ENCODE measurements around the gene PRKCE. TPM values are rescaled to one million over a fixed set of nuclear protein-coding genes. Genes with fewer than 3 reads are reported as not detected.

The PRKCE gene
- total RNA-seq, 1 experiment from 2014 or later, result 5.3 TPM

- DNase-seq (ENCODE audit: low read depth), result no peak
- in situ Hi-C loops (cut with HindIII; ENCODE audit: low pct_unique_long_range_greater_than_20kb, low sequenced_read_pairs), result no loop called here
Observed at GRCh38 chr2:45826460-45826859, 175.0 kb downstream of the PRKCE start.

GRCh38 chr2:45826884-45827635 lies 175.6 kb downstream of the PRKCE start:
- in situ Hi-C loops (cut with HindIII; ENCODE audit: low pct_unique_long_range_greater_than_20kb, low sequenced_read_pairs), result no loop called here
- no peak for DNase-seq (ENCODE audit: low read depth)

- in situ Hi-C loops (cut with HindIII; ENCODE audit: low pct_unique_long_range_greater_than_20kb, low sequenced_read_pairs), result no loop called here
- DNase-seq (ENCODE audit: low read depth), result no peak
Observed at GRCh38 chr2:45830322-45830721, 178.8 kb downstream of the PRKCE start.

GRCh38 chr2:45833301-45833967 lies 182.0 kb downstream of the PRKCE start:
- DNase-seq (ENCODE audit: low read depth), result no peak
- in situ Hi-C loops (cut with HindIII; ENCODE audit: low pct_unique_long_range_greater_than_20kb, low sequenced_read_pairs), result no loop called here

GRCh38 chr2:45833968-45834344 lies 182.5 kb downstream of the PRKCE start:
- in situ Hi-C loops (cut with HindIII; ENCODE audit: low pct_unique_long_range_greater_than_20kb, low sequenced_read_pairs), result no loop called here

GRCh38 chr2:45834372-45834771 lies 182.9 kb downstream of the PRKCE start:
- no peak for DNase-seq (ENCODE audit: low read depth)
- in situ Hi-C loops (cut with HindIII; ENCODE audit: low pct_unique_long_range_greater_than_20kb, low sequenced_read_pairs), result no loop called here

More at GRCh38 chr2:45833968-45834344, 182.5 kb downstream of the PRKCE start:
- no peak for DNase-seq (ENCODE audit: low read depth)

DNA sequence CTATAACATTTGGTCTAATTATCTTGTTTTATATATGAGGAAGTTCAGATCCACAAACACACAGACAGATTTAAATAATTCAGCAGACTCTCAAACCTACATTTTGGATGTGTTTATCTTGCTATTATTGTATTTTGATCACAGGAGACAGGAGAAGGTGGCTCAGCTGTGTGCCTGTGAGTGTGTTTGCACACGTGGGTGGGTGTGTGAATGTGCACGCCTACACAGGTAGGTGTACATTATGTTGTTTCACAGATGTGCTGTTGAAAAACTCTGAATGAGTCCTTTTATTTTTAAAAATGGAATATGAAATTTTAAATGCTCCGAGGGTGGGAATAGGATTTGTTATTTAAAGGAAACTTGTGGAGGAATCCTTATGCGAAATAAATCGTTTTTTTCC lies 183.4 kb downstream of the PRKCE start:
- in situ Hi-C loops (cut with HindIII; ENCODE audit: low pct_unique_long_range_greater_than_20kb, low sequenced_read_pairs), result no loop called here
- no peak for DNase-seq (ENCODE audit: low read depth)

GRCh38 chr2:45836316-45836715 lies 184.8 kb downstream of the PRKCE start:
- no peak for DNase-seq (ENCODE audit: low read depth)
- in situ Hi-C loops (cut with HindIII; ENCODE audit: low pct_unique_long_range_greater_than_20kb, low sequenced_read_pairs), result no loop called here

DNA sequence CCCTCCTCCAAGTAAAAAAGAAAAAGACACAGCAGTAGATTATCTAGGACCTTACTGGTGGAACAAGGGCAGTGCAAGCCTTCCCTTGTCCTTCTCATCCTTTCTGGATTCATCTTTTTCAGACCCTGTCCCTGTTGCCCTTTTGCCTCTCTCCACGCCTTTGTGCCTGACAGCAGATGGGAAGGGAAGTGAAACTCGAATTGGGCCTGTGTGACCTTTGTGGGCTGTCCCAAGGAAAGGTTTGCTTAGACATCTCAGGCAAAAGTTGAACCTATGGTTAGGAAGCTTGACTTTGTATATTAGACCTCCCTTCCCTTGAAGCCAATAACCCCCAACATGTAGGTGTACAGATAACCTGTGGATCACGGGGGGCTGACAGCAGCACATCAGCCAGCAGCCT lies 185.3 kb downstream of the PRKCE start:
- no peak for DNase-seq (ENCODE audit: low read depth)
- in situ Hi-C loops (cut with HindIII; ENCODE audit: low pct_unique_long_range_greater_than_20kb, low sequenced_read_pairs), result no loop called here

DNA sequence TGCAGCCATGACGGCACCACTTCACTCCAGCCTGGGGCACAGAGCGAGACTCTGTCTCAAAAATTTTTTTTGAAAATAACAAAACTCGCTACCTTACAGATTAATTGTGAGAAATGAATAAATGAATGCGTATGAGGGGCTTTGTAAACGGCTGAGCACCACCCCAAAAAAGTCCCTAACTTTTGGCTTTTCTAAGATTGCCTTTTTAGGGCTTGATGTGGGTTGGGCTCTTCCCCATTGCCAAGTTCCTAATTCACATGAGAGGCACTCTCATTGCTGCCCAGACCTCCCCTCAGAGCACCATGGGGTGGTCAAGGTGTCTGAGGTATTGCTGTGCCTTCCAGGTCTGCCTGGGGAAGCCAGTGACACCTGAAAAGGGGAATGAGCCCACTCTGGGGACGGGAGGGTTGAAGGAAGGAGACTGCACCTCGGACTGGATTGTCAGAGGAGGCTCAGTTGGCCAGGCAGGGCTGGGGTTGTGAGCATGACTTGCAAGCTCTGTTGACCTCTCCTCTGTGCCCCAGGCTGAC lies 186.4 kb downstream of the PRKCE start:
- DNase-seq (ENCODE audit: low read depth), result no peak
- in situ Hi-C loops (cut with HindIII; ENCODE audit: low pct_unique_long_range_greater_than_20kb, low sequenced_read_pairs), result no loop called here

DNA sequence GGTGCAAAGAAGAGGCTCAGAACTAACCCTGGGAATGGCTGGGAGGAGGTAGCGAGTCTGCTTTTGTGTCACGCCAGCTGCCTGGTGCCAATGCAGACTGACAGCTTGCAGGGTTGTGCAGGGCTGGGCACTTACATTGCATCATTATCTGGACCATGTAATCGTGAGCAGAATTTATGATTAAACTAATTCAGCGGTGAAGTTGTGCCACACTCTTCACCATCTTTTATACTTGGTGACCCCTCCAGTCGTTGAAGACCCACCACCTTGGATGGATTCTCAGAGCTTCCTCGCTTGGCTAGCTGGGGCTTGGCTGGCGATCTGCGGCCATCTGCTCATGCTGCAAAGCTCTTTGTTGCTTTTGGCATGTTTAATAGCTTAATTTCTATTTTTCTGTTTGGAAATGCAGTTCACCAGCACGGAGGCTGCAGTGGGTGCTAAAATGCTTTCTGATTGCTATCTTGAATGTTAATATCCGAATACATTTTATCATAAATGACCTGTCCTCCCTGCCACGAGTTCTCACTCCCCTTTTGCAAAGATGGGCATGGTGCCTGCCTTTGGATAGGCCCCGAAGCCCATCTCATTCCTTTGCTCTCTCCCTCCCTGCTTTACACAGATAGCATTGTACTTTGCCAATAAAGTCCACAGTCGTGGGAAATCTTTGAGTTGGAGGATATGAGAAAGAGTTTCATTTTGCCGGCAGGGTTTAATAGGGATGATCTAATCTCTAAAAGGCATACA lies 188.2 kb downstream of the PRKCE start:
- in situ Hi-C loops (cut with HindIII; ENCODE audit: low pct_unique_long_range_greater_than_20kb, low sequenced_read_pairs), result no loop called here
- no peak for DNase-seq (ENCODE audit: low read depth)

DNA sequence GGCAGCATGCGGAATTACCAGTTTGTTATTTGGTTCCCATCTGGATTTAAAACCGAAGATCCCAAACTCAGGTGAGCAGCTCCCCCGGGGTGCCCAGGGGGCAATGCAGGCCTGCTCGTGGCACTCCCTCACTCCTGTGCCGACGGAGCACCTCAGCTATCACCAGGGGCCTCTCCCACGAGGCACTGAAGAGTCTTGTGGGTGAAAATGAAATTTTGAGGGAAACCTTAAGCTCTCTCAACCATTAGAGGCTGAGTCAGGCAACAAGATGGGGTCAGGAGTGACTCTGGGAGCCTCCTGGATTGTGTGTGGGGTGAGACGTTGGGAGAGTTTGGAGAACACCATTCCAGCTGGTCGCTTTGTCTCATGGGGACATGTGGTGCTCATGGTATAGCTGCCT lies 189.0 kb downstream of the PRKCE start:
- in situ Hi-C loops (cut with HindIII; ENCODE audit: low pct_unique_long_range_greater_than_20kb, low sequenced_read_pairs), result no loop called here
- no peak for DNase-seq (ENCODE audit: low read depth)

DNA sequence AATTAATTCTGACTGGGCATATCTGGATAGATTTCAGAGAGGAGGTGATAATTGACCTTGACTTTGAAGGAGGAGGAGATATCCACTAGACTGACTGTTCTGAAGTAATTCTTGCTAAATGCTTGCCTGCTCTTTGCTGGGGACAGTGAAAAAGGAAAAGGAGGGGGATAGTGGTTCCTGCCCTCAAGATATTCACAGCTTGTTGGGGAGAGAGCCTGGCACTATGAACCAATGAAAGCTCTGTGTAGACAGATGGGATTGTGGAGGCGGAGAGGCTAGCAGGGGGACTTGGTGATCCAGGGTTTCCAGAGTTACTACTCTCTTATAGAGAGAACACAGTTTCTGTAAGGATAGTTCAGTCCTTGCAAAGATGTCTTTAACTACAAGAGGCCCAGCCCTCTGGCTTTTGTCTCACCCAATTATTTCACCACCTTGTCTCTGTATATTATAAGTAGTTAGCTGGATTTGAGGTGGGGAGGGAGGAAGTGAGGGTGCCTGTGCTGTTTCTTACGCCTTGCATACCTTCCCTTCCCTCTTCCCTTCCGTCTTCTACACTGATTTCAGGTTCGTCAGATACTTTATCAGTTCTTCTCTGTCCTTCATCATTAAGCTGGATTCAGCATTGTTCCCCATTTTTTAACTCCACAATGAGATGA lies 190.4 kb downstream of the PRKCE start:
- in situ Hi-C loops (cut with HindIII; ENCODE audit: low pct_unique_long_range_greater_than_20kb, low sequenced_read_pairs), result no loop called here
- DNase-seq (ENCODE audit: low read depth), result no peak

DNA sequence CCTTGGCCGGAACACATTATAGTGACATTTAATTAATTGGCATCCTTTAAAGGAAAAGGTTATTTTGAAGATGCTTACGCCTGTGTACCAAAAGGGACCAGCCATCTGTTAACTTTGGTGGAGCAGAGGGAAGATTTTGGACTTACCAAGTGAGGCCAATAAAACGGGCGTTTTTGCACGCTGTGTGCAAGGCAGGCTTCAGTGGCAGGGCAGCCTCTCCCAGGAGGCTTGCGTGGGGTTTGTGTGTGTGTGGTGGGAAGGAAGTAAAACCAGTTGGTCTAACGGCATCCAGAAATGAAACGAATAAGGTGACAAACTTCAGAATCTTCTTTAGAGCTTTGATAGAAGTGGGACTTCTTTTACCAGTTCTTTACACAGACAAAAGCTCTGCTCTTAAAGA lies 191.7 kb downstream of the PRKCE start:
- in situ Hi-C loops (cut with HindIII; ENCODE audit: low pct_unique_long_range_greater_than_20kb, low sequenced_read_pairs), result no loop called here
- DNase-seq (ENCODE audit: low read depth), result no peak

DNA sequence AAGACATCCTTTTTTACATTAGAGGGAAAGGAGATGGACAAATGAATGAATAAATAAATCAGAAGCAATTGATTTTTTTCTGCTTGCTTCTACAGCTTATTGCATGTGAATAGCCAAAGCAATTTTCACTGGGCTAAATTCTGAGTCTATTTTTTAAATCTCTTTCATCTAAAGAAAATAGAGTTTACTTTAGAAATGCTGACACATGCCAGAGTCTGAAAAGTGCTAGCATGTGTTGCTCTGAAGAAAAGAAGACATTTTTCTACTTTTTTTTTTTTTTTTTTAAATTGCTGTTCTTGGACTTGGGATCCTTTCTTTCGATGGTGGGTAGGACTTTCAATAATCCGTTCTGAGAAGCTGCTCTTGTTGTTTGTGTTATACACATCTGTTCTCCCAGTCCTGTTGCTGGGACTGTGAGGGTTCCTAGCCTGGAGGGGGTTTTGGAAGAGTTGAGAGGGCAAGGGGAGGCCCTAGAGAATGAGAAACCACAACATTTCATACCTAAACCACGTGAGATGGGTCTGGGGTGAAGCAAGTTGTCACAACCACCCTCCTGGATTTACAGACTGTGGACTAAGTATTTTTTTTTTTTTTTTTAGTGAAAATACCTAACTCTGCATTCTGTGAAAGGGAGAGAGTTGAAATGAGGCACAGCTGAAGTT lies 193.5 kb downstream of the PRKCE start:
- in situ Hi-C loops (cut with HindIII; ENCODE audit: low pct_unique_long_range_greater_than_20kb, low sequenced_read_pairs), result no loop called here
- DNase-seq (ENCODE audit: low read depth), result no peak

- in situ Hi-C loops (cut with HindIII; ENCODE audit: low pct_unique_long_range_greater_than_20kb, low sequenced_read_pairs), result no loop called here
- DNase-seq (ENCODE audit: low read depth), result no peak
Observed at GRCh38 chr2:45845566-45845965, 194.1 kb downstream of the PRKCE start.

DNA sequence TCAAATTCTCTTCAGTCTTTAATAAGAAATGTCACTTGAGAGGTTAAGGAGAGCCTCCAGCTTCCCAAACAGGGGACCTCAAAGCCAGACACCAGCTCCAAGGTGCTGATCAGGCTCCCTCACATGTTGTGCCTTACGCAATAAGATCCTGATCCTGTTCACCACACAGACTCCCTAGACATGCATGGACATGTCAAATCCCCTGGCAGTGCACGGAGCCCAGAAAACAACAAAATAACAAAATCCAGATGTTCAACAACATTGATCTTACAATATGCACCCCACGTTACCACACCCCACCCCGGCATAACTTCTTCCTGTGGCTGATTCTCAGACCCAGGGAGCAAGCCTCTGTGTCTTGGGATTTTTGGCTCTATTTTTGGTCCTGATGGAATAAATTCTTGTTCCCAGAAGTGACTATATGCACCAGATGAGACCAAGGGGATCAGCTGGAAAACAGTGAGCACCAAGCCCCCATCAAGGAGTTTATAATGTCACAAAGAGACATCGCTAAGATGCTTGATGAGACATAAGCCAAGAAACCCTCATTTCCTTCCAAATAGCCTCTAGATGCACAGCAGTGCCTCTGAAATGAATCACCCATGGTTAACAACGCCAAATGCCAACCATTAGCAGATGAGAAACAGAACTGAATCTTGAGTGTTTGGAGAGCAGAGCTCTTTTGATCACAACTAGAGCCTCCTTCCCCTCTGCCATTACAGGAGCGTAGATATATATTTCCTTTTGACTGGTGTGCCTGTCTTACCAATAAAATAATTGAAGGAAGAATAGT lies 198.2 kb downstream of the PRKCE start:
- in situ Hi-C loops (cut with HindIII; ENCODE audit: low pct_unique_long_range_greater_than_20kb, low sequenced_read_pairs), result no loop called here
- no peak for DNase-seq (ENCODE audit: low read depth)
